Thyroid gland (tissue), 4 donors: ENCODE data around the gene TMA7. TPM values are rescaled to one million over a fixed set of nuclear protein-coding genes. Genes with fewer than 3 reads are reported as not detected.
"Not testable (repeated sequence)": the region's sequence is repeated elsewhere in the genome, so short reads cannot be mapped to it uniquely, and the experiment has no call there.

ENCODE experiments used
- DNase-seq, 2 donors: peaks; one replicate each; pipeline ENCODE4 v3.0.0-alpha.2; 2019
- H3K27ac ChIP-seq, 3 donors: fragments of 200-600 bp; sonication (generic); 1 replicate in 2 of 3; 2 replicates in 1 of 3; pipeline ENCODE4 v1.5.1; 2016 to 2019; ENCODE audit warnings: mild to moderate bottlenecking in 1 of 3, moderate library complexity in 1 of 3
- H3K27me3 ChIP-seq: fragments of 200-600 bp; sonication (generic); one replicate; pipeline ENCODE4 v1.5.1; 2019
- H3K36me3 ChIP-seq, 2 donors: fragments of 200-600 bp; sonication (generic); one replicate each; pipeline ENCODE4 v1.5.1; 2016 to 2019
- H3K4me1 ChIP-seq, 2 donors: fragments of 200-600 bp; sonication (generic); one replicate each; pipeline ENCODE4 v1.5.1; 2017 to 2019
- H3K4me3 ChIP-seq, 3 donors: fragments of 200-600 bp; sonication (generic); replicated peaks in 1 of 3; 1 replicate in 2 of 3; 2 replicates in 1 of 3; pipeline ENCODE4 v1.5.1; 2016; ENCODE audit warnings: mild to moderate bottlenecking in 1 of 3
- H3K9me3 ChIP-seq: fragments of 200-600 bp; sonication (generic); one replicate; pipeline ENCODE4 v1.5.1; 2017
- POLR2A ChIP-seq, 2 donors: fragments of 450-650 bp; IDR thresholded peaks; one replicate each; pipeline ENCODE4 v1.6.1; 2017; ENCODE audit warnings: antibody characterized with exemption in 2 of 2, mild to moderate bottlenecking in 2 of 2, moderate library complexity in 1 of 2
- WGBS, 2 donors: methylation state at CpG; one replicate each; pipeline ENCODE4 v1.1.5; 2017; 5-methylcytosine and 5-hydroxymethylcytosine counted together
- intact Hi-C: fragments of 100-400 bp; cut with DNase I; formaldehyde crosslinking; loops from one replicate; pipeline ENCODE4 v1.15.1; 2023
- total RNA-seq, 4 donors: library from RNA; depleted of rRNA; stranded (reverse); fragments of >200 nt; gene quantifications; one replicate each; pipeline ENCODE4 v1.2.3, GENCODE V29; 2016
- TF ChIP-seq, protein P1 (sequence below), 6 experiments: fragments of 200-600 bp in 3 of 6; fragments of 450-650 bp in 3 of 6; sonication (generic) in 3 of 6; IDR thresholded peaks; one replicate each; pipeline ENCODE4 v1.5.1; 2016 to 2019; ENCODE audit warnings: antibody characterized with exemption in 6 of 6, mild to moderate bottlenecking in 2 of 6, inconsistent platforms in 1 of 6, moderate library complexity in 1 of 6

The TMA7 gene
- total RNA-seq, 4 donors from 2014 or later, result 133 to 413 (median 301) TPM

GRCh38 chr3:48398701-48399386, 41.2 kb upstream of the TMA7 start:
- TF ChIP-seq POLR2A (IDR thresholded peaks at IDR 0.05), result no peak
- TF ChIP-seq, protein P1, sequence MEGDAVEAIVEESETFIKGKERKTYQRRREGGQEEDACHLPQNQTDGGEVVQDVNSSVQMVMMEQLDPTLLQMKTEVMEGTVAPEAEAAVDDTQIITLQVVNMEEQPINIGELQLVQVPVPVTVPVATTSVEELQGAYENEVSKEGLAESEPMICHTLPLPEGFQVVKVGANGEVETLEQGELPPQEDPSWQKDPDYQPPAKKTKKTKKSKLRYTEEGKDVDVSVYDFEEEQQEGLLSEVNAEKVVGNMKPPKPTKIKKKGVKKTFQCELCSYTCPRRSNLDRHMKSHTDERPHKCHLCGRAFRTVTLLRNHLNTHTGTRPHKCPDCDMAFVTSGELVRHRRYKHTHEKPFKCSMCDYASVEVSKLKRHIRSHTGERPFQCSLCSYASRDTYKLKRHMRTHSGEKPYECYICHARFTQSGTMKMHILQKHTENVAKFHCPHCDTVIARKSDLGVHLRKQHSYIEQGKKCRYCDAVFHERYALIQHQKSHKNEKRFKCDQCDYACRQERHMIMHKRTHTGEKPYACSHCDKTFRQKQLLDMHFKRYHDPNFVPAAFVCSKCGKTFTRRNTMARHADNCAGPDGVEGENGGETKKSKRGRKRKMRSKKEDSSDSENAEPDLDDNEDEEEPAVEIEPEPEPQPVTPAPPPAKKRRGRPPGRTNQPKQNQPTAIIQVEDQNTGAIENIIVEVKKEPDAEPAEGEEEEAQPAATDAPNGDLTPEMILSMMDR (IDR thresholded peaks at IDR 0.05), result no peak
- H3K36me3 ChIP-seq, result no peaks in the 10 kb centered on the region
- DNase-seq, result no peak
- H3K4me3 ChIP-seq, result no peak overlapping the region
- no peaks in the 10 kb centered on the region for H3K9me3 ChIP-seq
- H3K4me1 ChIP-seq, result peaks cover 6 to 20% of the 10 kb centered on the region in 2 donors
- intact Hi-C loops, result loop anchor here (10.0 kb wide), 1 partner anchor 124 kb away; no protein-coding TSS in a partner anchor
- 48 to 56% methylated on average over 8 to 11 of the region's 11 CpGs for WGBS, 2 donors
- no peak overlapping the region for H3K27ac ChIP-seq
- no peaks in the 10 kb centered on the region for H3K27me3 ChIP-seq

- no peak for TF ChIP-seq POLR2A (IDR thresholded peaks at IDR 0.05)
- TF ChIP-seq, protein P1 (IDR thresholded peaks at IDR 0.05), result no peak
- Histone ChIP-seq H3K27me3 (no peaks in the 10 kb centered on the region), H3K27ac (no peak overlapping the region), H3K9me3 (no peaks in the 10 kb centered on the region), H3K4me3 (no peak overlapping the region), H3K4me1 (peaks cover 6 to 20% of the 10 kb centered on the region in 2 donors), H3K36me3 (no peaks in the 10 kb centered on the region)
- DNase-seq, result no peak
- WGBS, 2 donors, result 44 to 68% methylated on average over 4 of the region's 4 CpGs
- intact Hi-C loops, result loop anchor here (2.0 to 10.0 kb wide), 3 partner anchors 37 to 148 kb away; no protein-coding TSS in a partner anchor
Measured at GRCh38 chr3:48399387-48400172, 40.5 kb upstream of the TMA7 start.

DNA sequence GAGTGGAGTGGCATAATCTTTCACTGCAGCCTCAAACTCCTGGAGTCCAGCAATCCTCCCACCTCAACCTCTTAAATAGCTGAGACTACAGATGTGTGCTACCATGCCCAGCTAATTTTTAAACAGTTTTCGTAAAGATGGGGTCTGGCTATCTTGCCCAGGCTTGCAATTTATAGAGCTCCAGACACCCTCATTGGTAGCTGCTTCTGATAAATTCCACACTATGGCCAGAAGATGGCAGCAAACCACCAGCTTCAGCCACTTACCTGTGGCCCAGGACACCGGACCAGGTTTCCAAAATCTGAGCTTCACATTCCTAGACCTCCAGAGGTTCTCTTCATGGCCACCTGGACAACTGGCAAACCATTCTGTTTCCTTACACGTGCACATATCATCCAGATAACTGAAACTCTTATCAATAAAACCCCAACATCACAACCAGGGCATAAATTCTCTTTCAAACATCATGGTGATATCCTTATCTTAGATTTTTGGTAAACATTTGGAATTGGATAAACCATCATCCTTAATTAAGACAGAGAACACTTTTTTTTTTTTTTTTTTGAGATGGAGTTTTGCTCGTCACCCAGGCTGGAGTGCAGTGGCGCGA, 39.1 kb upstream of the TMA7 start:
- TF ChIP-seq, protein P1 (IDR thresholded peaks at IDR 0.05), result peak in 5 of 6 experiments; percentile 63 to 97 (median 90)
- no peak for TF ChIP-seq POLR2A (IDR thresholded peaks at IDR 0.05)
- 65% methylated on average over 6 of the region's 6 CpGs for WGBS, 2 donors
- Histone ChIP-seq H3K27me3 (no peaks in the 10 kb centered on the region), H3K36me3 (peaks cover 5 to 11% of the 10 kb centered on the region in 2 donors), H3K9me3 (no peaks in the 10 kb centered on the region), H3K4me1 (peaks cover 6 to 20% of the 10 kb centered on the region in 2 donors), H3K27ac (peak overlapping the region in 2 of 3 donors; percentile 82 to 89), H3K4me3 (no peak overlapping the region)
- intact Hi-C loops, result loop anchor here (2.0 to 5.0 kb wide), 2 partner anchors 36 to 146 kb away; no protein-coding TSS in a partner anchor
- peak; percentile 71 to 80 for DNase-seq

DNA sequence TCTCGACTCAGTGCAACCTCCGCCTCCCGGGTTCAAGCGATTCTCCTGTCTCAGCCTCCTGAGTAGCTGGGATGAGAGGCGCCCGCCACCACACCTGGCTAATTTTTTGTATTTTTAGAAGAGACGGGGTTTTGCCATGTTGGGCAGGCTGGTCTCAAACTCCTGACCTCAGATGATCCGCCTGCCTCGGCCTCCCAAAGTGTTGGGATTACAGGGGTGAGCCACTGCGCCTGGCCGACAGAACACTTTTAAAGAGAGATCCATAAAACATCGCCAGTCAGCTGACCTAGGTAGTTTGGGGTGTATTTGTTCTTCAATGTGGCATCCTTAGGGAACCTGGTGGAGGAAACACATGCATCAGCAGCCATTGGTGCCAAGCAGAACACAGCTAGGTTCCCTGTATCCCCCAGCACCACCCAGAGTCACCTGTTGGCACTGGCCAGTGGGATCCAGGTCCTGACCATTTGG, 38.6 kb upstream of the TMA7 start:
- H3K27me3 ChIP-seq, DNase-seq, H3K9me3 ChIP-seq, H3K4me3 ChIP-seq: not testable (repeated sequence)
- peak overlapping the region; percentile 82 to 89 (median 83) for H3K27ac ChIP-seq
- peaks cover 6 to 20% of the 10 kb centered on the region in 2 donors for H3K4me1 ChIP-seq
- H3K36me3 ChIP-seq, result peaks cover 5 to 17% of the 10 kb centered on the region in 2 donors
- intact Hi-C loops, result loop anchor here (2.0 to 5.0 kb wide), 2 partner anchors 35 to 146 kb away; no protein-coding TSS in a partner anchor
- WGBS, 2 donors, result 91 to 95% methylated on average over 12 of the region's 12 CpGs

DNA sequence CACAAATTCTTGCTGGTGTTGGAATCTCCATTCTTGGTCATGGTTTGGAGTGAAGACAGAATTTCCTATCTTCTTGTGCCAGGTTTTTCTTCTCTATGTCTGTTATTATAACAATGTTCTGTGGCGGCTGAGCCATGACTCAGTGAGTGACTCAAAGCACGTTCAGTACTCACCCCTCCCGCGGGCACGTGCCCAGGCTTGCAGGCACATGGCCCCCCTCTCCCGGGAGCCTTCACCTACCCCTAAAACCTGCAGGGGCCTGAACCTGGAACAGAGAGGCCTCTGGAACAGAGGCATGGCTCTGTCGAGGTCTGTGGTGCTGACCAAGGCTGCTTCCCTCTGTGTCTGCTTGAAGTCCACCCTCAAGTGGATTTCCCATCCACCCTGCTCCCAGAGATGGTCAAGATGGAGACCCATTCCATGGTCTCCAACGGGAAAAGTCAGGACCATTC, 37.8 kb upstream of the TMA7 start:
- peak overlapping the region; percentile 83 to 96 (median 89) for H3K27ac ChIP-seq
- peak; percentile 98 for DNase-seq
- TF ChIP-seq, protein P1 (IDR thresholded peaks at IDR 0.05), result peak in 1 of 6 experiments; percentile 27
- no peak for TF ChIP-seq POLR2A (IDR thresholded peaks at IDR 0.05)
- H3K4me1 ChIP-seq, result peaks cover 6 to 20% of the 10 kb centered on the region in 2 donors
- 28 to 31% methylated on average over 8 of the region's 8 CpGs for whole genome bisulfite sequencing, 2 donors
- no peaks in the 10 kb centered on the region for H3K27me3 ChIP-seq
- intact Hi-C loops, result loop anchor here (5.0 kb wide), 1 partner anchor 145 kb away; no protein-coding TSS in a partner anchor
- no peaks in the 10 kb centered on the region for H3K9me3 ChIP-seq
- H3K4me3 ChIP-seq, result no peak overlapping the region
- peaks cover 7 to 23% of the 10 kb centered on the region in 2 donors for H3K36me3 ChIP-seq
